HG02938 (cell line): Measurements from ENCODE around the gene CRTAC1.

Experiments used
- ATAC-seq: cut with Tn5 transposase; IDR thresholded peaks from one replicate; pipeline ENCODE4 v1.9.1; 2021; ENCODE audit warnings: mild to moderate bottlenecking, moderate library complexity; ENCODE audit not compliant: unreplicated experiment

The CRTAC1 gene

GRCh38 chr10:98029149-98030092, 1.0 kb downstream of the CRTAC1 start:
- no peak for ATAC-seq

GRCh38 chr10:98028168-98028770, 2.2 kb downstream of the CRTAC1 start:
- ATAC-seq = no peak

DNA sequence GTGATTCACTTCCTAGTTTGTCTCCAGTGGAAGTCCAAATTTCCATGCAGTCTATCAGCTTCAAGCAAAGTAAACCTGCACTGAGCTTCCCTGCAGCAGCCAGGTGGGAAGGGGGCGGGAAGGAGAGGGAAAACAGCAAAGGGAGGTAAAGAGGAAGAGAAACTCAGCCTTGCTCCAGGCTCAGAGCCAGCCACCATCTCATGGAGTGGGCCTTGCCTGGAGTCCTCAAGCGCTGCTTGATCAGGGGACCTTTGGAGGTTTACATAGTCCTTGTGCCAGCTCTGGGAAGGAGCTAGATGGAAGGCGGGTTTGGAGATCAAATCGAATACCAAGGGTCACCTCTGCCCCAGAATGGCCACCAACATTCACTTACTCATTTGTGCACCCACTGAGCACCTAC, 7.4 kb downstream of the CRTAC1 start:
- no peak for ATAC-seq

- ATAC-seq = no peak
Observed at GRCh38 chr10:98020784-98021183, 9.6 kb downstream of the CRTAC1 start.

- ATAC-seq = no peak
Observed at GRCh38 chr10:98020254-98020653, 10.2 kb downstream of the CRTAC1 start.

- no peak for ATAC-seq
Observed at GRCh38 chr10:98019784-98020183, 10.6 kb downstream of the CRTAC1 start.

DNA sequence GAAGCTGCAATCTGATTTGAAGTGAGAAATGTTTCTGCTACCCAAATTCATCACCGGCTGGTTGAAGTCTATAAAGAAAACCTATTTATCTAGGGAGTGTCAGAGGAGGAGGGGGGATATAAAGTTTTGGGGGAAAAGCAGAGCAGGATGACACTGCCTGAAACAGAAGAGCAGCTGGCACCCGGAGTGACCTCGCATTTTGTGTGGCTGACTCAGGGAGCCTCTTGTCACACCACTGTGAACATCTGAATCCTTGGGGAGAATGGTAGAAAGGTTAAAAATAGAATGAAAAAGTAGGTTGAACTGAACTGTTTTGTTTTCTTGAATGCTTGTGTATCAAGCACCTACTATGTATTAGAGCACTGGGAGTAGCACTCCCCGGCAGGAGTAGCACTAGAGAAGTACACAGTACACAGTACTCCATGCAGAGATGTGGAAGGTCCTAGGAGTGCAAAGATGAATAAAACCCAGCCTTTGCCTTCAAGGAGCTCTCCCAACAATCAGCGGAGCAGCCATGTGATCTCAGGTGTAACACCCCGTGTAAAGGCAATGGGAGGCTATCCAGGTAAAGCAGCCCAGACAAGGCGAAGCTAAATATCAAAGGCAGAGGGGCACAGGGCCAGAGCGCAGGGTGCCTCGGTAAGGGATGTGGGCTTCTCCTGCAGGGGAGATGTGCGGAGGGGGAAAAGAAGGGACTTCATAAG, 13.5 kb downstream of the CRTAC1 start:
- ATAC-seq = no peak

- no peak for ATAC-seq
Observed at GRCh38 chr10:98013776-98014175, 16.6 kb downstream of the CRTAC1 start.

DNA sequence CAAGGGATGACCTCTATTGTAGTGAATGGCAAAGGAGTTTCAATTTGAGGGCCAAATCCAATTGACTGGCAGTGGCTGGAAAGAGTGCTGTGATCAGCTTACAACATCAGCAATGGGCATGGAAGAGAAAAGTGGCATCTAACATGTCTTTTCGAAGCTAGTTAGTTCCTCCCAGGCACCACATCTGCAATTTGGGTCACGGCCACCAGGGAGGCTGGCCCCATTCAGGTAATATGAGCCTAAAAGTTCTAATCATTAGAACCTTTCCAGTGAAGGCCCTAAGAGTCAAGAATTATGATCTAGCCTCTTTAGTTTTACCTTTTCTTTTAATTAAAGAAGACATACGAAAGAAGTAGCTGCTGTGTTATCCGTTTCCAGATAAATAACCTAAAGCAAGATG, 17.3 kb downstream of the CRTAC1 start:
- ATAC-seq = no peak

GRCh38 chr10:98012644-98013043, 17.8 kb downstream of the CRTAC1 start:
- no peak for ATAC-seq

DNA sequence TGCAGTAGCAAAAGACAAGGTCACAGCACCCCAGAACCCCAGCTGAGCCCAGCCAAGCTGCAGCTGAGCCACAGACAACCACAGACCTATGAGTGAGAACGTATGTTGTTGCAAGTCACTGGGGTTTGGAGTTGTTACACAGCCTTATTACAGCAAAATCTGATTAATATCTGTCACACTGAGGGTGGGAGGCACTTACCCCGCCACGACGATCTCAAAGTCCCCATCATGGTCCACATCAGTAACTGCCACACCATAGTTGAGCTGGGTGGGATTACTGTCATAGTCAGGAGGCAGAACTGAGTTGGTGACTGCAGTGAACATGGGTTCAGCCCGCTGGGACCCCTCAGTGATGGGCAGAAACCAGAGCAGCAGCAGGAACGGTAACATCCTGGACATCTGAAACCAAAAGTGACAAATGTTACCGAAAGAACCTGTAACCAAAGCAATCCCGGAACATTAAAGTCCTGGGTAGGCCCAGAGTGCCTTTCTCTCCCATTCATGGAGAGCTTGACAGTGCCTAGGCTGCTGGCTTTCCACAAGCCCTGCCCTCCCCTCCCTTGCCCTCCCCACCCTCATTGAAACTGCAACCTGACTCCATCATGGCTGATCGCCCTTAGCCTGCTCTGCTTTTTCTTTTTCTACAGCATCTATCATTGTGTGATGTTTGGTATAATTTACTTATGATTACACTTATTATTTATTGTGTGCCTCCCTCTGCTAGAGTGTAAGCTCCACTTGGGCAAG, 19.3 kb downstream of the CRTAC1 start:
- ATAC-seq = no peak

DNA sequence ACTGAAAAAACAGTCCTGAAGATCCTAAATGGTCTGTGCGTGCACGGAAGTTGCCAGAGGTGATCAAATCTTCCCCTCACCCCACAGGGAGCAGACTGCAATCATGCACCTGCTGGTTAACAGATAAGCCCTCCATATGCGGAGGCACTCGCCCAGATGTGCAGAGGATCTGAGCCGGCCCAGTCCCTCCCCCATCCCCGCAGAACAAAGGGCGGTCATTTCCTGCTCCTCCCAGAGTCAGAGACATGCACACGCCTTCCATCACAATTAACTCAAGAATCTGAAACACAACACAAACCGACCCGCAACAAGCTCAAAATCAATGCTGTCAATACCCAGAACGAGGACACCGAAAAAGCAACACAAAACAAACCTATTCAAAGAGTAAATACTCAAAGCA, 24.2 kb downstream of the CRTAC1 start:
- no peak for ATAC-seq

DNA sequence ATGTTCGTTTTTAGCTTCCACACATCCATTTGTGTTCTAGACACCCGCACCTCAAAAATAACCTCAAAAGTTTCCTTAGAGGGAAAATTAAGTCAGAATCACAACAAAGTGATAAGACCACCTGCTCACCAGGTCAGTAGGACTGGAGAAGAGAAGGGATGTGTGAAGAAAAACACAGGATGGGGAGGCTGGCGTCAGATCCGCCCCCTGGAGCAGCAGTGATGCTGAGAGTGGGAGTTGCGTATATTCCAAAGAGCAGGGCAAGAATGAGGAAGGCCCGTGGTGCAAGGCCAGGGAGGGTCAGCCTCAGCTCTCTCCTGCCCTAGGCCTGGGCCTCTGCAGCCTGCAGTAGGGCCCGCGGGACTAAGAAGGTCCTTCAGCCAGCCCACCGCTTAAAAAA, 28.7 kb downstream of the CRTAC1 start:
- ATAC-seq = no peak

DNA sequence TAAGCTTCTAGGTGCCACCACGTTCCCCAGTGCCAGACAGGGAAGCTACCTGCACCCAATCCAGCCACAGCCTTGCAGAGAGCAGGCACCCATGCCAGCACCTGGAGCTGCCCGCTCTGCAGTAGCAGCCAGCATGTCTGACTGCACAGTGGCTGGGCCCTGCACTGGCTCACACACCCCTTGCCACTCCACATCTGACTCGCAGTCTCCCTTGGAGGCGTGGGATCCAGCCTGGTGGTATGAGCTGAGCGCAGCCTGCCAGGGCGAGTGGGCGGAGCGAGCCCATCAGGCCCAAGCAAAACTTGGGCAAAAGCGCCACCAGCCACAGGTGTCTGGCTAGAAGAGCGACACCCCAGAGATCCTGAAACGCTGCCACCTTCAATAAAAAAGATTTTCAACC, 30.1 kb downstream of the CRTAC1 start:
- no peak for ATAC-seq

GRCh38 chr10:97999923-98000248, 30.5 kb downstream of the CRTAC1 start:
- no peak for ATAC-seq

- no peak for ATAC-seq
Observed at GRCh38 chr10:97999066-97999922, 31.1 kb downstream of the CRTAC1 start.

- ATAC-seq = no peak
Observed at GRCh38 chr10:97991871-97992270, 38.5 kb downstream of the CRTAC1 start.

DNA sequence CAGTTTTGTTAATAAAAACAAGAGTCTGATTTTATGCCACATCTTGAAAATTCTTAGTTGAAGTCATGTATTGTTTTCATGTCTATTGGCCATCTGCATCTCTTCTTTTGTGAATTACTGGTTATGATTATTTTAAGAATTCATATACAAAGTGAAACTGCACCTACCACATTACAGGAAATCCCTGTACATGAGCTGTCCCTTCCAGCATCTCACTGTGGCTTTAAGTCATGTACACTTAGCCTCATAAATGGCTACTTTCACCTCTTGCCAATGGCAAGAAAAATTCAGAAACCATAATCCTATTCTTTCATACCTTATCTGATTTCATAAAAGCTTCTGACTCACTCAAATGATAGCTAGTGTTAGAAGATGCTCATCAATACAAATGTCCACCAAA, 48.6 kb downstream of the CRTAC1 start:
- ATAC-seq = no peak

- no peak for ATAC-seq
Observed at GRCh38 chr10:97977673-97978072, 52.7 kb downstream of the CRTAC1 start.

DNA sequence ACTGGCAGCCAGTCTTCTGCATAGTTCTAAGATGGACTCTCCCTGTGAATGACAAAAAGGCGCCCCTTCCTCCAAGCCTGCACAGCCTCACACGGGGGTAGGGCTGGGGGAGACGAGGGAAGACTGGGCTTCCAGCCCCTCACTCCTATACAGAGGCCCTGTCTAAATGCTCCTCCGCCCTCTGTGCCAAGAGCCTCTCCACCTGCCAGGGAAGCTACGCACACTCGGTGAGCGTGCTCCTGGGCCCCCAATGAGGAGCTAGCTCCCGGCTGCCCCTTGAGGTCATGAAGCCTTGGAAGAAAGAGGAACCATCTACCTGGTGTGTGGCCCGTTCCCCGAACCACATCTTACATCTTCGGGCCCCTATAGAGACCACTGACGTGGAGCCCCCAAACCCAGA, 54.8 kb downstream of the CRTAC1 start:
- ATAC-seq = no peak
